Measurements from ENCODE around the gene COL27A1. TPM values are rescaled to one million over a fixed set of nuclear protein-coding genes. Genes with fewer than 3 reads are reported as not detected.

The COL27A1 gene
- total and polyA plus RNA-seq, 12 donors, result 3.1 to 35.8 (median 5.1) TPM

GRCh38 chr9:114181607-114182409 is 26.5 kb downstream of the COL27A1 start:
- H3K27ac ChIP-seq, result peak overlapping the region in 9 of 10 donors; percentile 53 to 91 (median 69)
- 59 to 60% methylated on average over 9 of the region's 9 CpGs for WGBS, 2 donors
- DNase-seq (peak in 1 of 2 donors; percentile 58), ATAC-seq (peak in 7 of 8 donors; percentile 4 to 59 (median 42))
- no peaks in the 10 kb centered on the region for H3K9me3 ChIP-seq
- no peaks in the 10 kb centered on the region for H3K27me3 ChIP-seq
- H3K4me1 ChIP-seq, result peaks cover 16 to 76% (median 52%) of the 10 kb centered on the region in 9 donors
- H3K4me3 ChIP-seq, result no peak overlapping the region
- intact Hi-C loops (cut with DNase I), result loop anchor here in 2 of 10 donors (5.0 to 10.0 kb wide), 2 partner anchors 53 to 55 kb away; no protein-coding TSS in a partner anchor
- no peaks in the 10 kb centered on the region for H3K36me3 ChIP-seq
- no peak for TF ChIP-seq CTCF (IDR thresholded peaks at IDR 0.05)

- Histone ChIP-seq H3K4me1 (peaks cover 10 to 64% (median 40%) of the 10 kb centered on the region in 9 donors), H3K9me3 (no peaks in the 10 kb centered on the region), H3K36me3 (no peaks in the 10 kb centered on the region), H3K27ac (no peak overlapping the region), H3K27me3 (no peaks in the 10 kb centered on the region), H3K4me3 (no peak overlapping the region)
- no peak for TF ChIP-seq CTCF (IDR thresholded peaks at IDR 0.05)
- intact Hi-C loops (cut with DNase I), result loop anchor here in 2 of 10 donors (5.0 to 10.0 kb wide), 2 partner anchors 52 to 54 kb away; no protein-coding TSS in a partner anchor
- WGBS, 2 donors, result 91 to 92% methylated on average over 6 of the region's 6 CpGs
- ATAC-seq (no peak), DNase-seq (no peak)
Measured at GRCh38 chr9:114183006-114183405, 27.7 kb downstream of the COL27A1 start.

GRCh38 chr9:114184071-114184470 is 28.7 kb downstream of the COL27A1 start:
- peak overlapping the region in 1 of 10 donors; percentile 15 for H3K27ac ChIP-seq
- DNase-seq, result no peak
- no peak overlapping the region for H3K4me3 ChIP-seq
- H3K9me3 ChIP-seq, result peaks cover 0 to 2% (median 0%) of the 10 kb centered on the region in 11 donors
- H3K27me3 ChIP-seq, result no peaks in the 10 kb centered on the region
- 42 to 70% methylated on average over 3 of the region's 3 CpGs for WGBS, 2 donors
- TF ChIP-seq CTCF (IDR thresholded peaks at IDR 0.05), result no peak
- intact Hi-C loops (cut with DNase I), result loop anchor here in 2 of 10 donors (5.0 to 10.0 kb wide), 2 partner anchors 51 to 53 kb away; no protein-coding TSS in a partner anchor
- ATAC-seq, result no peak
- H3K4me1 ChIP-seq, result peaks cover 6 to 53% (median 30%) of the 10 kb centered on the region in 9 donors
- H3K36me3 ChIP-seq, result no peaks in the 10 kb centered on the region

GRCh38 chr9:114184866-114185265 is 29.5 kb downstream of the COL27A1 start:
- Histone ChIP-seq H3K9me3 (peaks cover 0 to 10% (median 2%) of the 10 kb centered on the region in 11 donors), H3K27me3 (no peaks in the 10 kb centered on the region), H3K27ac (no peak overlapping the region), H3K36me3 (peaks cover 0 to 4% (median 0%) of the 10 kb centered on the region in 9 donors), H3K4me1 (peaks cover 6 to 46% (median 27%) of the 10 kb centered on the region in 9 donors), H3K4me3 (no peak overlapping the region)
- ATAC-seq (no peak), DNase-seq (no peak)
- intact Hi-C loops (cut with DNase I), result loop anchor here in 2 of 10 donors (5.0 to 10.0 kb wide), 2 partner anchors 50 to 52 kb away; no protein-coding TSS in a partner anchor
- WGBS, 2 donors, result 95 to 96% methylated on average over 2 of the region's 2 CpGs
- TF ChIP-seq CTCF (IDR thresholded peaks at IDR 0.05), result no peak

All from heart right ventricle (tissue), 16 donors.